Upper lobe of right lung (tissue), 1 donor: ENCODE results near the gene TLCD5. TPM values are rescaled to one million over a fixed set of nuclear protein-coding genes. Genes with fewer than 3 reads are reported as not detected.

Experiments used
- ATAC-seq: fragments of 200-7000 bp; cut with Tn5 transposase; one replicate; pipeline ENCODE4 v1.9.1; 2020; ENCODE audit warnings: mild to moderate bottlenecking, moderate library complexity
- DNase-seq: peaks from one replicate; pipeline ENCODE4 v3.0.0-alpha.2; 2020
- H3K27ac ChIP-seq: fragments of 200-600 bp; one replicate; pipeline ENCODE4 v1.8.0; 2022
- H3K27me3 ChIP-seq: fragments of 200-600 bp; one replicate; pipeline ENCODE4 v1.8.0; 2022; ENCODE audit warnings: mild to moderate bottlenecking
- H3K36me3 ChIP-seq: fragments of 200-600 bp; one replicate; pipeline ENCODE4 v1.8.0; 2022
- H3K4me1 ChIP-seq: fragments of 200-600 bp; one replicate; pipeline ENCODE4 v1.8.0; 2022
- H3K4me3 ChIP-seq: fragments of 200-600 bp; one replicate; pipeline ENCODE4 v1.8.0; 2022; ENCODE audit warnings: mild to moderate bottlenecking
- H3K9me3 ChIP-seq: fragments of 200-600 bp; one replicate; pipeline ENCODE4 v1.8.0; 2022
- intact Hi-C: fragments of 100-400 bp; cut with DNase I; formaldehyde crosslinking; loops from one replicate; pipeline ENCODE4 v1.11.0; 2022
- total RNA-seq: library from RNA; stranded (reverse); fragmentation: NEBNext Ultra II Directional; extraction: Animal tissue kit (Norgen Biotek cat#: 25700); gene quantifications from one replicate; pipeline ENCODE4 v1.2.1, GENCODE V29; 2021
- TF ChIP-seq, protein P1 (sequence below): fragments of 200-600 bp; IDR thresholded peaks from one replicate; pipeline ENCODE4 v1.8.0; 2022; ENCODE audit warnings: antibody characterized with exemption
- donor health status: DM: no; HTN: yes; CAD: no; lungs with severe emphysema.

Gene TLCD5
- total RNA-seq, 1 donor from 2014 or later: 4.2 TPM

DNA sequence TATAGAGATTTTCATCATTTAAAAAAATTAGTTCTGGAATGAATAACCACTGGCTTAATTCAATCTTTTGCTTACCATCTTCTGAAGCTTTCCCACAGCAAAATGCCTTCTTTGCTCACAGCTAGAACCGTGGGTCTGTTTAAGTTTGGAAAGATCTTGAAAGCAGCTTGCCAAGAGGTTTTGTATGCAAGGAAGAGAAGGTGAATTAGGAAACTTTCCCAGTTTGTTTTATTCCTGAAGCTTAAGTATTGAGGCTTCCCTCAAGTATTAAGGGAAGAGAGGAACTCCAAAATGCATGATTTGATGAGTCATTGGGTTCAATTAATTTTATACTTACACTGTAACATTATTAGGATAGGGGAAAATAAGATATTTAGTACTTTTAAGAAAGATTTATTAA, 9.2 kb downstream of the TLCD5 start:
- ATAC-seq (no peak), DNase-seq (no peak)
- H3K9me3 ChIP-seq: no peaks in the 10 kb centered on the region
- H3K4me3 ChIP-seq: no peak overlapping the region
- intact Hi-C loops: no loop called here
- peaks cover 5% of the 10 kb centered on the region for H3K36me3 ChIP-seq
- no peaks in the 10 kb centered on the region for H3K27me3 ChIP-seq
- peaks cover 12% of the 10 kb centered on the region for H3K4me1 ChIP-seq
- TF ChIP-seq, protein P1, sequence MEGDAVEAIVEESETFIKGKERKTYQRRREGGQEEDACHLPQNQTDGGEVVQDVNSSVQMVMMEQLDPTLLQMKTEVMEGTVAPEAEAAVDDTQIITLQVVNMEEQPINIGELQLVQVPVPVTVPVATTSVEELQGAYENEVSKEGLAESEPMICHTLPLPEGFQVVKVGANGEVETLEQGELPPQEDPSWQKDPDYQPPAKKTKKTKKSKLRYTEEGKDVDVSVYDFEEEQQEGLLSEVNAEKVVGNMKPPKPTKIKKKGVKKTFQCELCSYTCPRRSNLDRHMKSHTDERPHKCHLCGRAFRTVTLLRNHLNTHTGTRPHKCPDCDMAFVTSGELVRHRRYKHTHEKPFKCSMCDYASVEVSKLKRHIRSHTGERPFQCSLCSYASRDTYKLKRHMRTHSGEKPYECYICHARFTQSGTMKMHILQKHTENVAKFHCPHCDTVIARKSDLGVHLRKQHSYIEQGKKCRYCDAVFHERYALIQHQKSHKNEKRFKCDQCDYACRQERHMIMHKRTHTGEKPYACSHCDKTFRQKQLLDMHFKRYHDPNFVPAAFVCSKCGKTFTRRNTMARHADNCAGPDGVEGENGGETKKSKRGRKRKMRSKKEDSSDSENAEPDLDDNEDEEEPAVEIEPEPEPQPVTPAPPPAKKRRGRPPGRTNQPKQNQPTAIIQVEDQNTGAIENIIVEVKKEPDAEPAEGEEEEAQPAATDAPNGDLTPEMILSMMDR: no peak
- no peak overlapping the region for H3K27ac ChIP-seq

DNA sequence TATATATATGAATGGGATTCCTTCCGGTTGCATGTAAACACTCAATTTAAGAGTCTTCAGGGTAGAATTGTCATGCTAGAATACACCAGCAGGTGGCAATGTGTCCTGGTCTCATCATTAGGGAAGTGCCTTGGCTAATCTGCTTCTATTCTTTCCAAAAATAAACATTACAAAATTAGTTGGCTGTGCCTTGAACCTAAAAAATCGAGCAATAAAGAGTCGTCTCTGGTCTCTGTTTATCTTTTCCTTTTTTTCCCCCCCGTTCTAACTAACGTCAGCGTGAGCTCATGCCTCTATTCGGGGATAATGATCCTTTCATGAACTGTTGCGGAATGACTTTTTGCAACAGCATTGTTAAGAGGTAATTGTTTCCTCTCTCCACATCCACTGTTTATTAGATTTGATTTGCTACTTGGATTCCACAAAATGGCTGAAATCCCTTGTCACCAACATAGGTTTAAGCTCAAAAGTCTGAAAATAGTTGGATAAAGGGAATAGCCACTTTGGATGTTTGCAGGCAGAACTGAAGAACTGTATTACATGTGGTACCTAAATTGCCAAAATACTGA, 9.9 kb downstream of the TLCD5 start:
- intact Hi-C loops: no loop called here
- H3K4me1 ChIP-seq: peaks cover 12% of the 10 kb centered on the region
- TF ChIP-seq, protein P1: peak; percentile 72
- DNase-seq (no peak), ATAC-seq (peak; percentile 53)
- H3K27me3 ChIP-seq: no peaks in the 10 kb centered on the region
- H3K9me3 ChIP-seq: no peaks in the 10 kb centered on the region
- H3K36me3 ChIP-seq: peaks cover 5% of the 10 kb centered on the region
- H3K4me3 ChIP-seq: peak overlapping the region; percentile 74
- peak overlapping the region; percentile 90 for H3K27ac ChIP-seq

DNA sequence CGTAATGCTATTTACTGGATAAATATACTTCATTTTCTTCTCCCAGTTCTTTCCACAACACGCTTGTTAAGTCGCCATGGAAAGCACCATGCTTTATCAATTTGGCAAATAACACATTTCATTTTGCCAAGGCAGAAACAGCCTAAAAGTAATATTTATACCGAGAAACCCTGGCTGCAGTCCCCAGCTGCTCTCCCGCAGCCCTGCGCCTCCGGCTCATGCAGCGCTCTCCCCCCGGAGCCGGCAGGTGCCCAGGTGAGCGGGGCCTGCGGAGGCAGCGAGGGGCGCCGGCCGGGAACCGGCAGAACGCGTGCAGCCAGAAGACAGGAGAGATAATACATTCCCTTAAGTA, 10.4 kb downstream of the TLCD5 start:
- Histone ChIP-seq H3K4me1 (peaks cover 17% of the 10 kb centered on the region), H3K27me3 (no peaks in the 10 kb centered on the region), H3K4me3 (peak overlapping the region; percentile 74), H3K27ac (peak overlapping the region; percentile 90), H3K9me3 (no peaks in the 10 kb centered on the region), H3K36me3 (no peaks in the 10 kb centered on the region)
- ATAC-seq: peak; percentile 5
- intact Hi-C loops: no loop called here
- no peak for DNase-seq
- TF ChIP-seq, protein P1: no peak

DNA sequence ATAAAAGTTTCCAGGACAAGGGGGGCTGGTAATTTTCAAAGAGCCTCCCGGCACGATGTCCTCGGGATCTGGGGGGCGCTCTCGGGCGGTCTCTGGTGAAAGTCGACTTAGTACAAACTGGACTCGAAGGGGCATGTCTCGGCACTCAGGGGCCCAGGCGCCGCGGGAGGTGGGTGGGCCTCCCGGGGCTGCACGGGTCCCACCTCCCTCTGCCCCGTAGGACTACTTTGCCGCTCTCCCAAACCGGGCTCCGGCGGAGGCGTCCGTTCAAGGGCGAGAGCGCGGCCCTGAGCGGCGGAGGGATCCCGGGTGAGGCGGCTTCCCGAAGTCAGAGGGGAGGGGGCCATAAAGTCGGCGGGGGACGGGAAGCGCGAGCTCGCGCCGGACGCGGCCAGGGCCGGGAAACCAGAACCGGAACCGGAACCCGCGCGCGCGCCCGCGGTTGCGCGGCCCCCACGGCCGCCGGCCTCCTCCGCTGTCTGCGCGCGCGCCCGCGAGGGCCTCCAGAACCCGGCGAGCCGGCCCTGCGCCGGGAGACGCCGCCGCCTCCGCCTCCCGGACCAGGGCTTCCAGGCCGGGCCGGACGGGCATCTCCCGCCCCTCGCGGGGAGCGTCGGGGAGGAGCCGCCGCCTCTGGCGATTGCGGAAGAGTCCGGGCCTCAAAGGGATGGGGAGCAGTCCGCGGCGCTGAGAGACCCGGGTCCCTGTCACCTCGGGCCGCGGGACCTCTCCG, 11.0 kb downstream of the TLCD5 start, which contains the start of gene ARHGEF12:
Gene ARHGEF12 (plus strand): TSS at position 506 of the 733 bp plus-strand sequence. CDS start 831 bp downstream, outside the sequence.
- peak; percentile 98 for DNase-seq
- ATAC-seq: peak; percentile 93
- no peaks in the 10 kb centered on the region for H3K27me3 ChIP-seq
- TF ChIP-seq, protein P1: peak; percentile 27
- peak within 1 kb of the TSS; percentile 74 for H3K4me3 ChIP-seq
- no peaks in the 10 kb centered on the region for H3K9me3 ChIP-seq
- H3K27ac ChIP-seq: peak within 1 kb of the TSS; percentile 94
- H3K4me1 ChIP-seq: peaks cover 22% of the 10 kb centered on the region
- intact Hi-C loops: no loop called here
- H3K36me3 ChIP-seq: no peaks in the 10 kb centered on the region

DNA sequence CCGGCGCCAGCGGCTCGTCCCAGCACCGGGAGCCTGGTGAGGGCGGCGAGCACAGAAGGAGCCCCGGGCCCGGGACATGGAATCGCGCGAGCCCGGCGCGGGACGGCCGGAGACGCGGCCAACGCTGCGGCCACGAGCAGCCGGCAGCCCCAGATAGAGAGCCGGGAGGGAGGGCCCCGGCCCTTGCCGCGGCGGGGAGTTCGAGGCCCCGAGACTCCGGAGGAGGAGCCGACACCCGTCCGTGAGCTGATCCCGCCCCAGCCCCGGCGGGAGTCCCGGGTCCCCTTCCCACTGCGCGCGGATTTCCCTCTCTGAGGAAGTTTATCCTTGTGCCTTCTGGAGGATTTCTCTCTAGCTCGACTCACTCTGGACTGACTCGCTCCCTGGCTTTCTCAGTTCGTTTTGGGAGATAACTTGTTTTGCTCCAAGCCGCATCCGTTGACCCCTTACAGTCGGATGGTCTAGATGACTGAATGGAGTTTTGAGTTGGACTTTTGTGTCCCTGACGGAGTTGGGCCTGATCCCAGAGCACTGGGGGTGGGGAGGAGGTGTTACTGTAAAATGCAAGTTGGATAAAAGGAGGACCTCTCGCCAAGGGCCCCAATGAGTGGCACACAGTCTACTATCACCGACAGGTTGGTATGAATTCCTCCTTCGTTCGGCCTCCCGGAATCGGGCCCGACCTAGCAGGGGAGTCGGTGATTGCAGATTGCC, 11.7 kb downstream of the TLCD5 start:
- H3K27me3 ChIP-seq: no peaks in the 10 kb centered on the region
- peak overlapping the region; percentile 94 for H3K27ac ChIP-seq
- TF ChIP-seq, protein P1: no peak
- H3K9me3 ChIP-seq: no peaks in the 10 kb centered on the region
- peak; percentile 56 for ATAC-seq
- H3K36me3 ChIP-seq: no peaks in the 10 kb centered on the region
- H3K4me1 ChIP-seq: peaks cover 19% of the 10 kb centered on the region
- intact Hi-C loops: no loop called here
- no peak for DNase-seq
- peak overlapping the region; percentile 74 for H3K4me3 ChIP-seq
